Testis (tissue), 2 donors: Measurements from ENCODE around the gene TIAM1.

ENCODE experiments used
- POLR2A ChIP-seq: fragments of 450-650 bp; IDR thresholded peaks from one replicate; pipeline ENCODE4 v1.6.1; 2017; ENCODE audit warnings: antibody characterized with exemption, mild to moderate bottlenecking, moderate library complexity
- TF ChIP-seq, protein P1 (sequence below), 3 experiments: fragments of 450-650 bp in 2 of 3; fragments of 200-600 bp in 1 of 3; sonication (generic) in 1 of 3; IDR thresholded peaks; one replicate each; pipeline ENCODE4 v1.5.1; 2016 to 2019; ENCODE audit warnings: antibody characterized with exemption in 3 of 3, mild to moderate bottlenecking in 2 of 3, moderate library complexity in 1 of 3

- TF ChIP-seq, protein P1, sequence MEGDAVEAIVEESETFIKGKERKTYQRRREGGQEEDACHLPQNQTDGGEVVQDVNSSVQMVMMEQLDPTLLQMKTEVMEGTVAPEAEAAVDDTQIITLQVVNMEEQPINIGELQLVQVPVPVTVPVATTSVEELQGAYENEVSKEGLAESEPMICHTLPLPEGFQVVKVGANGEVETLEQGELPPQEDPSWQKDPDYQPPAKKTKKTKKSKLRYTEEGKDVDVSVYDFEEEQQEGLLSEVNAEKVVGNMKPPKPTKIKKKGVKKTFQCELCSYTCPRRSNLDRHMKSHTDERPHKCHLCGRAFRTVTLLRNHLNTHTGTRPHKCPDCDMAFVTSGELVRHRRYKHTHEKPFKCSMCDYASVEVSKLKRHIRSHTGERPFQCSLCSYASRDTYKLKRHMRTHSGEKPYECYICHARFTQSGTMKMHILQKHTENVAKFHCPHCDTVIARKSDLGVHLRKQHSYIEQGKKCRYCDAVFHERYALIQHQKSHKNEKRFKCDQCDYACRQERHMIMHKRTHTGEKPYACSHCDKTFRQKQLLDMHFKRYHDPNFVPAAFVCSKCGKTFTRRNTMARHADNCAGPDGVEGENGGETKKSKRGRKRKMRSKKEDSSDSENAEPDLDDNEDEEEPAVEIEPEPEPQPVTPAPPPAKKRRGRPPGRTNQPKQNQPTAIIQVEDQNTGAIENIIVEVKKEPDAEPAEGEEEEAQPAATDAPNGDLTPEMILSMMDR (IDR thresholded peaks at IDR 0.05), result no peak
- no peak for TF ChIP-seq POLR2A
These were observed 159.2 kb downstream of the TIAM1 start for GRCh38 chr21:31184876-31185275.
